GM21723 (cell line): ENCODE measurements around the gene ZYG11A.

Source experiments
- ATAC-seq: cut with Tn5 transposase; IDR thresholded peaks from one replicate; pipeline ENCODE4 v1.9.1; 2021; ENCODE audit warnings: mild to moderate bottlenecking, moderate library complexity; ENCODE audit not compliant: unreplicated experiment

Gene ZYG11A

GRCh38 chr1:52916241-52916975 is 73.8 kb downstream of the ZYG11A start:
- no peak for ATAC-seq

GRCh38 chr1:52917156-52917555 is 74.6 kb downstream of the ZYG11A start:
- no peak for ATAC-seq

DNA sequence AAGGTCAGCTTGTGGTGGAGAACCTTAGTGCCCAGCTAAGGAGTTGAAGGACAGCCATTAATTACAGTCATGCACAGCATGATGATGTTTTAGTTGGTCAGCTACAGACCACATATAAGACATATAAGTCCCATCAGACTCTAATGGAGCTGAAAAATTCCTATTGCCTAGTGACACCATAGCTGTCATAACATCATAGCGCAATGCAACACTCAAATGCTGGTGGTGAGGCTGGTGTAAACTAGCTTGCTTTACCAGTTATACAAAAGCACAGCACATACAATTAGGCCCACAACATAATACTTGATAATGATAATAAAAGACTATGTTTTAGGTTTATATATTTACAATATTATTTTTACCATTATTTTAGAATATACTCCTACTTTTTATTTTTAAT is 75.0 kb downstream of the ZYG11A start:
- ATAC-seq: no peak

DNA sequence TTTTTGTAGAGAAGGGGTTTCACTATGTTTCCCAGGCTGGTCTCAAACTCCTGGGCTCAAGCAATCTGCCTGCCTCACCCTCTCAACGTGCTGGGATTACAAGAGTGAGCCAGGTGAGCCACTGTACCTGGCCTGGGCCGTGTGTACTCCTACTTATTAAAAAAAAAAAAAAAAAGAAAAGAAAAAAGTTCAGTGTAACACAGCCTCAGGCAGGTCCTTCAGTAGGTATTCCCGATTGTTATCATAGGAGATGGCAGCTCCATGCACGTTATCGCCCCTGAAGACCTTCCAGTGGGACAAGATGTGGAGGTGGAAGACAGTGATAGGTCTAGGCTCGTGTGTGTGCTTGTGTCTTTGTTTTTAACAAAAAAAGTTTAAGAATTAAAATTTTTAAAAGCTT is 75.6 kb downstream of the ZYG11A start:
- ATAC-seq: no peak

GRCh38 chr1:52919051-52919722 is 76.6 kb downstream of the ZYG11A start:
- no peak for ATAC-seq

- no peak for ATAC-seq
Measured at GRCh38 chr1:52919723-52920483, 77.3 kb downstream of the ZYG11A start.

DNA sequence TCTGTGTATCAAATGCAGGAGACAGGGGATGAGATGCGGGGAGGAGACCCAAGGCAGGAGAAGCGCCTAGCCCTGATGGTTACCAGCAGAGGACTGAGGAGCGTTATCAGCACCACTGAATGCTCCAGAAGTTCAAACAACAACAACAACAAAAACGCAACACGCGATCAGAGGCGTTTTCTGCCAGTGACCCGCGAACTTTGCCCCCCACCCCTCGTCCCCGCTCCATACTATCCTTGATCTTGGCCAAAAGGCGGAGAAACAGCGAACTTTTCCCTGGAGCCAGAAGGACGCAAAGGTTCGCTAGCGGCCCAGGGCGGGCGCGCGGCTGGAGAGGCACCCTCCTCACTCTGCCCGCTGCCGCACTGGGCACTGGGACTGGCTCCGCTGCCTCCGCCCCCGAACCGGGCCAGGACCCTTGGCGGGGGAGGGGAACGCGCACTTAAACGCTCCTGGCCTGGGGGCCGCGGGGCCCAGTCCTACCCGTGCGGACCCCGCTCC is 78.3 kb downstream of the ZYG11A start:
- no peak for ATAC-seq

- no peak for ATAC-seq
Measured at GRCh38 chr1:52925571-52926005, 83.0 kb downstream of the ZYG11A start.

GRCh38 chr1:52926864-52927211 is 84.3 kb downstream of the ZYG11A start:
- peak; percentile 9 for ATAC-seq

GRCh38 chr1:52927212-52928014 is 84.9 kb downstream of the ZYG11A start, which contains the start of gene SCP2:
TSS of gene SCP2 (plus strand) at chr1:52927276. CDS start at chr1:52927397, 121 bp downstream.
- ATAC-seq: peak; percentile 77

DNA sequence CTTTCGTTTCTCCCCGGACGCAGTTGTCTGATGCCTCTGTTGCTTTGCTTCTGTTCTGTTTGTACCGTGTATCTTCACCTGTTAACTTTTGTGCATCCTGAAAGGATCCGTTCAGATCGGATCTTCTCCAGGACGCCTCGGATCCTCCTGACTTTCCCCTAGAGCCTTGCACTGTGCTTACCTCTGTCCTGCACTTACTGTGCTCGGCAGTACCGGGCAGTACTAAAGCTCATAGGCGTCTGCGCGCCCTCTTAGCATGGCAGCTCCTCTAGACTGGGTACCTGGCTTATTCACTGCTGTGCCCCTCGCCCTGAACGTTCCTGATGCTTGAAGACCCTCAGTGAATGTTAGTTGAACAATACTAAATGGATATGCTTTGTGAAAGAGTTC is 85.5 kb downstream of the ZYG11A start:
- ATAC-seq: peak; percentile 26

GRCh38 chr1:52929019-52929418 is 86.5 kb downstream of the ZYG11A start:
- ATAC-seq: no peak

GRCh38 chr1:52937433-52938182 is 95.0 kb downstream of the ZYG11A start:
- no peak for ATAC-seq

DNA sequence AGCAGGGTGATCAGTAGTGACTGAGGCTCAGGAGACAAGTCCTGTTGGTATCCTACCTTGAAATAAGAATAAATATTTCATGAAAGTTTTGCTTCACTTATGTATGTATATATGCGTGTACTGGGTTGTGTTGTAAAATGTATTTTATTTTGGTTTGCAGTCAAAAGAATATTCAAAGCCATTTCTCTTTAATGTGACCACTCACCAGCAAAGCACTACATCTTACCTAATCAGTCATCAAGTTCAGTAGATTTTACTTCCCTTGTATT is 95.6 kb downstream of the ZYG11A start:
- no peak for ATAC-seq

DNA sequence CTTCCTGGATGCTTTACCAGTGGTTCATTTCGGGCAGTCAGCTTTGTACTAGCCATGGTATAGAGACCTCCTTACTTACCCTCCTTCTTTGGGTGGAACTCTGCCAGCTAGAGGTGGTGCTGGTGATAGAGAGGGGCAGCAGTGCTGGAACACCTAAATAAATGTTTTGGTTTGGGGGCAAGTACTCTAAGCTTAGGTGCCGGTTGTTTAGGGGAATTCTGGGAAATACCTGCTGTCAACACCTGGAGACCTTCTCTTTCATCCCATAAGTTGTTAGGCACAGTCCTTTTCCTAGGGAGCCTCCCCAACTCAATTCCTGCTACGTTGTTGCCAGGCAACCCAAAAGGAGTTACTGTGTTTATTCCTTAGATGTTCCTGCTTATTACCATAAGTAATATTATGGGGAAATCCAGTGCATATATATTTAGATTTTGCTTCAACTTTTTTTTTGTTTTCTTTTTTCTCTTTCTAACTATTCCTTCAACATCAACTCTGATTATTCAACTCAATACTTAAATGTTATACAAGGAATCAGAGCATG is 101.4 kb downstream of the ZYG11A start:
- no peak for ATAC-seq

DNA sequence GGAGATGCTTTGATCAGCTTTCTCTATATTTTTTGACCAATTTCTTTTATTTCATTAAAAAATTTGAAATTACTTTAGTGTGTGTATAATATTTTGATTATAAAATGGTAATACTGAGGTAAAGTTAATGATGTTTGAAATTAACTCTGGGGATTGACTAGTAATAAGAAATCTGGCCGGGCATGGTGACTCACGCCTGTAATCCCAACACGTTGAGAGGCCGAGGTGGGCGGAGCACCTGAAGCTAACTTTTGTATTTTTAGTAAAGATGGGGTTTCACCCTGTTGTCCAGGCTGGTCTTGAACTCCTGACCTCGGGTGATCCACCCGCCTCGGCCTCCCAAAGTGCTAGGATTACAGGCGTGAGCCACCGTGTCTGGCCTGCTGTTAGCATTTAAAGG is 102.0 kb downstream of the ZYG11A start:
- ATAC-seq: no peak
